A549 treated with CpdA at 1 μM for 4 hours (cell line): ENCODE measurements around the gene SLC17A4. TPM values are rescaled to one million over a fixed set of nuclear protein-coding genes. Genes with fewer than 3 reads are reported as not detected.

Source experiments
- total RNA-seq: library from RNA; stranded (reverse); fragments of 200-300 nt; extraction: Qiagen RNA extraction; gene quantifications from 5 replicates; pipeline ENCODE4 v1.2.3, GENCODE V29; 2022; ENCODE audit warnings: low read depth

Gene SLC17A4, protein sequence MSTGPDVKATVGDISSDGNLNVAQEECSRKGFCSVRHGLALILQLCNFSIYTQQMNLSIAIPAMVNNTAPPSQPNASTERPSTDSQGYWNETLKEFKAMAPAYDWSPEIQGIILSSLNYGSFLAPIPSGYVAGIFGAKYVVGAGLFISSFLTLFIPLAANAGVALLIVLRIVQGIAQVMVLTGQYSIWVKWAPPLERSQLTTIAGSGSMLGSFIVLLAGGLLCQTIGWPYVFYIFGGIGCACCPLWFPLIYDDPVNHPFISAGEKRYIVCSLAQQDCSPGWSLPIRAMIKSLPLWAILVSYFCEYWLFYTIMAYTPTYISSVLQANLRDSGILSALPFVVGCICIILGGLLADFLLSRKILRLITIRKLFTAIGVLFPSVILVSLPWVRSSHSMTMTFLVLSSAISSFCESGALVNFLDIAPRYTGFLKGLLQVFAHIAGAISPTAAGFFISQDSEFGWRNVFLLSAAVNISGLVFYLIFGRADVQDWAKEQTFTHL
- total RNA-seq, result not detected in 5 replicates

DNA sequence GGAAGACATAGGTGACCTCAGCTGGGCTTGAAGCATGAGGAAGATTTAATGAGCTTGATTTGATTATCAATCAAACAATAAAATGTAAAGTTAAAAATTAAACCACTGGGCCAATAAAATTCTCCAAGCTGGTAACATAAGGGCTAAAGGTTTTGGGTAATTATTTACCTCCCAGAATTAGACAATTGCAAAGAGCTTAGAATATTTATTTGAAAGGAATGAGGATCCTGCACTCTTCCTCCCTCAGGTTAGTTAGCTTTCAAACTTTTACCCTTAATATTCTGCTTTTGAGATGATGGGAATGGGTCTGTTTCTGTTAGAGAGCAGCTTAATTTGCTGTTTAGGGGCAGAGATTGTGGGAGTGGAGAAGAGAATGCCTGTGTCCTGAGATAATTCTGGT lies at the start of gene SLC17A4:
TSS of gene SLC17A4 (plus strand) at position 208 of the 400 bp plus-strand sequence. CDS start 7,221 bp downstream, outside the sequence.

Other genes starting within 250 kb of the SLC17A4 start
- gene SCGN, start 102.5 kb upstream of the SLC17A4 start, total RNA-seq, result 0.12 to 0.29 TPM (median 0.18 TPM) in 4 of 5 replicates, not detected in the other
- 0.05 TPM in 1 of 5 replicates, not detected in the others for gene SLC17A1, start 77.3 kb downstream of the SLC17A4 start, total RNA-seq
- 0.95 to 1.5 TPM (median 1.2 TPM) in 5 replicates for gene SLC17A3, start 119.5 kb downstream of the SLC17A4 start, total RNA-seq
- gene SLC17A2, start 175.9 kb downstream of the SLC17A4 start, total RNA-seq, result not detected in 5 replicates
- 1.8 to 2.5 TPM (median 1.9 TPM) in 5 replicates for gene TRIM38, start 208.1 kb downstream of the SLC17A4 start, total RNA-seq